K562 (cell line): Measurements from ENCODE around the gene ATXN7L1. TPM values are rescaled to one million over a fixed set of nuclear protein-coding genes. Genes with fewer than 3 reads are reported as not detected.

Experiments used
- BRD9 ChIP-seq: fragments of 450-650 bp; IDR thresholded peaks from 2 replicates; pipeline ENCODE4 v1.6.1; 2018; ENCODE audit warnings: low read depth; ENCODE audit not compliant: partially characterized antibody
- ELF1 ChIP-seq: fragments of 200-800 bp; sonication (Bioruptor generic); IDR thresholded peaks from 2 replicates; pipeline ENCODE4 v1.6.1; 2016; ENCODE audit warnings: missing genetic modification characterization, missing compliant biosample characterization
- ELF2 ChIP-seq: fragments of 250-450 bp; sonication (Bioruptor Pico); IDR thresholded peaks from 2 replicates; pipeline ENCODE4 v1.5.0; 2021; ENCODE audit warnings: mild to moderate bottlenecking
- MYNN ChIP-seq, 2 experiments: sonication (generic); formaldehyde crosslinking in 1 of 2; IDR thresholded peaks; 2 replicates each; pipeline versions ENCODE4 v1.5.0 to v1.6.1; 2016 to 2020; ENCODE audit warnings: antibody characterized with exemption in 1 of 2, missing genetic modification reagents in 1 of 2
- NFE2L1 ChIP-seq: fragments of 450-650 bp; IDR thresholded peaks from 2 replicates; pipeline ENCODE4 v1.6.1; 2016; ENCODE audit warnings: missing genetic modification characterization, low read depth, mild to moderate bottlenecking, missing compliant biosample characterization, moderate library complexity, borderline replicate concordance
- NR2C1 ChIP-seq, 2 experiments: fragments of 450-650 bp; IDR thresholded peaks; 2 replicates each; pipeline ENCODE4 v1.6.1; 2017; ENCODE audit warnings: mild to moderate bottlenecking in 2 of 2, antibody characterized with exemption in 1 of 2, inconsistent platforms in 1 of 2, missing compliant biosample characterization in 1 of 2, missing genetic modification characterization in 1 of 2
- POLR3A ChIP-seq: IDR thresholded peaks from 2 replicates; pipeline ENCODE4 v1.6.1; 2011; ENCODE audit warnings: borderline replicate concordance, mild to moderate bottlenecking, moderate library complexity; ENCODE audit not compliant: insufficient read length, insufficient read depth; ENCODE audit errors: extremely low read depth
- ZEB2 ChIP-seq: fragments of 450-650 bp; IDR thresholded peaks from 2 replicates; pipeline ENCODE4 v1.6.1; 2016
- ZNF124 ChIP-seq: sonication (generic); formaldehyde crosslinking; IDR thresholded peaks from 2 replicates; pipeline ENCODE4 v1.8.1; 2022; ENCODE audit warnings: missing genetic modification reagents
- ZNF778 ChIP-seq: fragments of 450-650 bp; formaldehyde crosslinking; IDR thresholded peaks from 2 replicates; pipeline ENCODE4 v1.4.0; 2020; ENCODE audit warnings: mild to moderate bottlenecking, moderate library complexity
- ZSCAN29 ChIP-seq: fragments of 450-650 bp; IDR thresholded peaks from 2 replicates; pipeline ENCODE4 v1.6.1; 2017
- polyA plus RNA-seq, 8 experiments: library from polyadenylated mRNA; depleted of rRNA in 4 of 8; stranded (reverse) in 5 of 8; unstranded in 3 of 8; fragments of >200 nt; fragmentation: Nextera tagmentation in 2 of 8; fragmentation: Illumina TruSeq in 1 of 8; extraction: Ambion mirVana in 2 of 8; extraction: Trizol in 1 of 8; gene quantifications; 2 replicates each; pipeline versions ENCODE4 v1.2.1 to v1.2.3, GENCODE V29; 2011 to 2014; ENCODE audit warnings: inconsistent platforms in 1 of 8, missing spikeins in 1 of 8
- total RNA-seq, 7 experiments: library from RNA; depleted of rRNA in 6 of 7; stranded (reverse); fragments of >200 nt in 6 of 7; fragmentation: Illumina TruSeq in 2 of 7; extraction: Trizol in 2 of 7; gene quantifications; 2 replicates each; pipeline versions ENCODE4 v1.2.1 to v1.2.3, GENCODE V29; 2011 to 2021; ENCODE audit warnings: low replicate concordance in 1 of 7
- TF ChIP-seq, protein P1 (sequence below): fragments of 250-450 bp; sonication (Bioruptor Pico); IDR thresholded peaks from 2 replicates; pipeline ENCODE4 v1.8.0; 2022; ENCODE audit warnings: moderate library complexity, mild to moderate bottlenecking, inconsistent platforms
- TF ChIP-seq, protein P2 (sequence below): fragments of 450-650 bp; IDR thresholded peaks from one replicate; pipeline ENCODE4 v1.6.1; 2018; ENCODE audit warnings: mild to moderate bottlenecking, moderate library complexity; ENCODE audit not compliant: partially characterized antibody
- TF ChIP-seq, protein P3 (sequence below): fragments of 250-450 bp; sonication (Bioruptor Pico); IDR thresholded peaks from 2 replicates; pipeline ENCODE4 v1.4.0; 2020
- TF ChIP-seq, protein P4 (sequence below): fragments of 450-650 bp; formaldehyde crosslinking; IDR thresholded peaks from 2 replicates; pipeline ENCODE4 v1.4.0; 2020; ENCODE audit warnings: mild to moderate bottlenecking, mixed read lengths
- TF ChIP-seq, protein P5 (sequence below): sonication (generic); formaldehyde crosslinking; IDR thresholded peaks from 2 replicates; pipeline ENCODE4 v1.8.0; 2022; ENCODE audit warnings: missing genetic modification reagents, mild to moderate bottlenecking, borderline replicate concordance

The ATXN7L1 gene
- total and polyA plus RNA-seq, 9 of the 15 experiments (the other 6 are each of a cell fraction or from before 2014, with no cell fraction given): 6.6 to 13.7 (median 10.7) TPM

DNA sequence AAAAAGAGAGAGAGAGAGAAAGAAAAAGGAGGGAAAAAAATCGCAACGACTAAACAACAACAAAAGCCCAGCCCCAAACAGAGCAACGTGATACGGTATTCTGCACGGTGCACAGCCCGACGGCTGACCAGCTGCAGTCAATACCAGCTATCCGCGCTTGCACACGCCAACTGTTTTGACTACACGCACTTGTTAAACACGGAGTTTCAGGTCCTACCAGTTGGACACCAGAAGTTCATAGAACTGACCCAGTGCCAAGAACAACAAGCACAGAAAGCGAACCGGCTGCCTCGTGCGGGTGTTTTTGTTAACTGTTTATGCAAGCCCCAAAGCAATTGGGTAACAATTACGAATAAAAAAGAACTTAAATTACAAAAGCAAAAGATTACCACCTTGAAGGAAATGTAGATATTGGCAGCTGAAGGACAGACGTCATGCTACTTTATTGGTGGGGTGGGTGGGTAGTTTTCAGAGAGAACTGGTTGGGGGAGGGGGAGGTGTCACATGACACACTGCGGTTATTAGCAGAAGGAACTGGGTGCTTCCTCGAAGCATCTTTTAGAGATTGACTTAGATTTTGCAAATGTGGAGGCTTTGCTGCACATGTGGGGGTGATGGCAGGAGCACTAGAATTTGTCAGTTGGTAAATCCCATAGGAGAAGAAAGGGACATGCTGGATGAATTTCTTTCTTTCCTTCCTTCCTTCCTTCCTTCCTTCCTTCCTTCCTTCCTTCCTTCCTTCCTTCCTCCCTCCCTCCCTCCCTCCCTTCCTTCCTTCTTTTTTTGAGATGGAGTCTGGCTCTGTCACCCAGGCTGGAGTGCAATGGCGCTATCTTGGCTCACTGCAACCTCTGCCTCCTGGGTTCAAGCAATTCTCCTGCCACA is 184.5 kb downstream of the ATXN7L1 start (continued):
- TF ChIP-seq, protein P1, sequence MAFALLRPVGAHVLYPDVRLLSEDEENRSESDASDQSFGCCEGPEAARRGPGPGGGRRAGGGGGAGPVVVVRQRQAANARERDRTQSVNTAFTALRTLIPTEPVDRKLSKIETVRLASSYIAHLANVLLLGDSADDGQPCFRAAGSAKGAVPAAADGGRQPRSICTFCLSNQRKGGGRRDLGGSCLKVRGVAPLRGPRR (CRISPR knock-in tag): no peak
- TF ChIP-seq NFE2L1: no peak
- TF ChIP-seq, protein P2, sequence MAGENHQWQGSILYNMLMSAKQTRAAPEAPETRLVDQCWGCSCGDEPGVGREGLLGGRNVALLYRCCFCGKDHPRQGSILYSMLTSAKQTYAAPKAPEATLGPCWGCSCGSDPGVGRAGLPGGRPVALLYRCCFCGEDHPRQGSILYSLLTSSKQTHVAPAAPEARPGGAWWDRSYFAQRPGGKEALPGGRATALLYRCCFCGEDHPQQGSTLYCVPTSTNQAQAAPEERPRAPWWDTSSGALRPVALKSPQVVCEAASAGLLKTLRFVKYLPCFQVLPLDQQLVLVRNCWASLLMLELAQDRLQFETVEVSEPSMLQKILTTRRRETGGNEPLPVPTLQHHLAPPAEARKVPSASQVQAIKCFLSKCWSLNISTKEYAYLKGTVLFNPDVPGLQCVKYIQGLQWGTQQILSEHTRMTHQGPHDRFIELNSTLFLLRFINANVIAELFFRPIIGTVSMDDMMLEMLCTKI: no peak
- TF ChIP-seq, protein P3, sequence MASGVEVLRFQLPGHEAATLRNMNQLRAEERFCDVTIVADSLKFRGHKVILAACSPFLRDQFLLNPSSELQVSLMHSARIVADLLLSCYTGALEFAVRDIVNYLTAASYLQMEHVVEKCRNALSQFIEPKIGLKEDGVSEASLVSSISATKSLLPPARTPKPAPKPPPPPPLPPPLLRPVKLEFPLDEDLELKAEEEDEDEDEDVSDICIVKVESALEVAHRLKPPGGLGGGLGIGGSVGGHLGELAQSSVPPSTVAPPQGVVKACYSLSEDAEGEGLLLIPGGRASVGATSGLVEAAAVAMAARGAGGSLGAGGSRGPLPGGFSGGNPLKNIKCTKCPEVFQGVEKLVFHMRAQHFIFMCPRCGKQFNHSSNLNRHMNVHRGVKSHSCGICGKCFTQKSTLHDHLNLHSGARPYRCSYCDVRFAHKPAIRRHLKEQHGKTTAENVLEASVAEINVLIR: no peak
- no peak for TF ChIP-seq ZNF778
- no peak for TF ChIP-seq BRD9
- no peak for TF ChIP-seq ZEB2
- TF ChIP-seq, protein P4, sequence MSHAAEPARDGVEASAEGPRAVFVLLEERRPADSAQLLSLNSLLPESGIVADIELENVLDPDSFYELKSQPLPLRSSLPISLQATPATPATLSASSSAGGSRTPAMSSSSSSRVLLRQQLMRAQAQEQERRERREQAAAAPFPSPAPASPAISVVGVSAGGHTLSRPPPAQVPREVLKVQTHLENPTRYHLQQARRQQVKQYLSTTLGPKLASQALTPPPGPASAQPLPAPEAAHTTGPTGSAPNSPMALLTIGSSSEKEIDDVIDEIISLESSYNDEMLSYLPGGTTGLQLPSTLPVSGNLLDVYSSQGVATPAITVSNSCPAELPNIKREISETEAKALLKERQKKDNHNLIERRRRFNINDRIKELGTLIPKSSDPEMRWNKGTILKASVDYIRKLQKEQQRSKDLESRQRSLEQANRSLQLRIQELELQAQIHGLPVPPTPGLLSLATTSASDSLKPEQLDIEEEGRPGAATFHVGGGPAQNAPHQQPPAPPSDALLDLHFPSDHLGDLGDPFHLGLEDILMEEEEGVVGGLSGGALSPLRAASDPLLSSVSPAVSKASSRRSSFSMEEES (CRISPR knock-in tag): peak; percentile 91
- no peak for TF ChIP-seq ELF1
- no peak for TF ChIP-seq NR2C1 (IDR thresholded peaks at IDR 0.05)
- TF ChIP-seq NR2C1 (tag; IDR thresholded peaks at IDR 0.05): no peak
- TF ChIP-seq, protein P5, sequence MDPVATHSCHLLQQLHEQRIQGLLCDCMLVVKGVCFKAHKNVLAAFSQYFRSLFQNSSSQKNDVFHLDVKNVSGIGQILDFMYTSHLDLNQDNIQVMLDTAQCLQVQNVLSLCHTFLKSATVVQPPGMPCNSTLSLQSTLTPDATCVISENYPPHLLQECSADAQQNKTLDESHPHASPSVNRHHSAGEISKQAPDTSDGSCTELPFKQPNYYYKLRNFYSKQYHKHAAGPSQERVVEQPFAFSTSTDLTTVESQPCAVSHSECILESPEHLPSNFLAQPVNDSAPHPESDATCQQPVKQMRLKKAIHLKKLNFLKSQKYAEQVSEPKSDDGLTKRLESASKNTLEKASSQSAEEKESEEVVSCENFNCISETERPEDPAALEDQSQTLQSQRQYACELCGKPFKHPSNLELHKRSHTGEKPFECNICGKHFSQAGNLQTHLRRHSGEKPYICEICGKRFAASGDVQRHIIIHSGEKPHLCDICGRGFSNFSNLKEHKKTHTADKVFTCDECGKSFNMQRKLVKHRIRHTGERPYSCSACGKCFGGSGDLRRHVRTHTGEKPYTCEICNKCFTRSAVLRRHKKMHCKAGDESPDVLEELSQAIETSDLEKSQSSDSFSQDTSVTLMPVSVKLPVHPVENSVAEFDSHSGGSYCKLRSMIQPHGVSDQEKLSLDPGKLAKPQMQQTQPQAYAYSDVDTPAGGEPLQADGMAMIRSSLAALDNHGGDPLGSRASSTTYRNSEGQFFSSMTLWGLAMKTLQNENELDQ: no peak
- TF ChIP-seq ZNF124 (CRISPR knock-in tag): no peak
- no peak for TF ChIP-seq ELF2 (CRISPR knock-in tag)
- TF ChIP-seq POLR3A: no peak
- TF ChIP-seq ZSCAN29: no peak
- TF ChIP-seq MYNN (IDR thresholded peaks at IDR 0.05): no peak
- no peak for TF ChIP-seq MYNN (CRISPR knock-in tag; IDR thresholded peaks at IDR 0.05)
